Raji (cell line): ENCODE measurements around the gene SLX9.

ENCODE experiments used
- POLR2A ChIP-seq: IDR thresholded peaks from 2 replicates; pipeline ENCODE4 v1.6.1; 2011; ENCODE audit warnings: low read depth, low read length, control low read depth; ENCODE audit not compliant: insufficient read depth

SLX9 gene

GRCh38 chr21:44998086-44998620 is 58.3 kb downstream of the SLX9 start:
- TF ChIP-seq POLR2A: no peak

- no peak for TF ChIP-seq POLR2A
Measured at GRCh38 chr21:44998621-44999427, 59.0 kb downstream of the SLX9 start.

- no peak for TF ChIP-seq POLR2A
Measured at GRCh38 chr21:44999428-44999971, 59.7 kb downstream of the SLX9 start.

DNA sequence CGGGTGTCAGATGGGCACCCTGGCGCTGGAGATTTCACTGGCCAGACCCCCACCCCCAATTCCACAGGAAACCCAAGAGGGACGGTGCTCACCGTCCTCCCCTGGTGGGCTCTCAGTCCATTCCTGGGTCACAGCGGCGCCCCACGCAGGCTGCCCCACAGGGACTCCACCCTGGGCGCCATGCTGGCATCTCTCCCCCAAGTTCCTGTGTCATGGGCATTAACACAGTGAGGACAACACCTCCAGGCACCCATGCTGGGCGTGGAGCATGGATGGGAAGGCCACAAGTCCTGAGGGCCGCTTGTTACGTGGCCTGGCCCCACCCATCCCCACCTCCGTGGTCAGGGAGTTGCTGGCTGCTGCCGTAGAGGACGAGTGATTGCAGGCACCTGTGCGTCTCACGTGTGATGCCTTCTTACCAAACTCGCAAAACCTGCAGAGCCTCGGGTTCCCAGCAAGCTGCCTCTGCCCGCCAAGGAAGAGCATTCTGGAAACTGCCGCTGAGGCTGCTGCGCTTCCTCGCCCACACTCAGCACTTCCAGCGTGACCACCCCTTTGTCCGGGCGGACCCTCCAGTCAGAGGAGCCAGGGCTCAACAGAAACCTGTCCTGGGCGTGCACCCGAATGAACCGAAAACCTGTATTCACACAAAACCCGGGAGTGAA is 60.3 kb downstream of the SLX9 start:
- no peak for TF ChIP-seq POLR2A

DNA sequence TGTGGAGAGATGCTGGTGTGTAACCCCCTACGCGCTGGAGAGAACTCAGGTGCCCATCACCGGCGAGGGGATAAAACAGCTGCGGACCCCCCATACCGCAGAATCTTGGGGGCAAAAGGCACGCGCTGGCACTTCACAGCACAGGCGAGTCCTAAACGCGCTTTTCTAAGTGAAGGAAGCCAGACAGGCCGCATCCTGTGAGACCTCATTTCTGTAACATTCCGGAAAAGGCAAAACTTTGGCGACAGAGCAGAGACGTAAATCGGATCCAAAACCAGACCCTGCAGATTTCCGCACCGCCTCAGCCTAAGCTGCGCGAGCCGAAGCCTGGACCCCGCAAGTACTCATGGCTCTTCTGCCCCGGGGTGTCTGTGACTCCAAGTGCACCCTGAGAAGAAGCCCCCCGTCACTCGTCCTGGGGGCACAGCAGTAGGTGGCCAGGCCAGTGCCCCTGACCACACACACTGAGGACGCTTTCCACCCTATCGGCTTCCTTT is 60.9 kb downstream of the SLX9 start:
- TF ChIP-seq POLR2A: no peak

DNA sequence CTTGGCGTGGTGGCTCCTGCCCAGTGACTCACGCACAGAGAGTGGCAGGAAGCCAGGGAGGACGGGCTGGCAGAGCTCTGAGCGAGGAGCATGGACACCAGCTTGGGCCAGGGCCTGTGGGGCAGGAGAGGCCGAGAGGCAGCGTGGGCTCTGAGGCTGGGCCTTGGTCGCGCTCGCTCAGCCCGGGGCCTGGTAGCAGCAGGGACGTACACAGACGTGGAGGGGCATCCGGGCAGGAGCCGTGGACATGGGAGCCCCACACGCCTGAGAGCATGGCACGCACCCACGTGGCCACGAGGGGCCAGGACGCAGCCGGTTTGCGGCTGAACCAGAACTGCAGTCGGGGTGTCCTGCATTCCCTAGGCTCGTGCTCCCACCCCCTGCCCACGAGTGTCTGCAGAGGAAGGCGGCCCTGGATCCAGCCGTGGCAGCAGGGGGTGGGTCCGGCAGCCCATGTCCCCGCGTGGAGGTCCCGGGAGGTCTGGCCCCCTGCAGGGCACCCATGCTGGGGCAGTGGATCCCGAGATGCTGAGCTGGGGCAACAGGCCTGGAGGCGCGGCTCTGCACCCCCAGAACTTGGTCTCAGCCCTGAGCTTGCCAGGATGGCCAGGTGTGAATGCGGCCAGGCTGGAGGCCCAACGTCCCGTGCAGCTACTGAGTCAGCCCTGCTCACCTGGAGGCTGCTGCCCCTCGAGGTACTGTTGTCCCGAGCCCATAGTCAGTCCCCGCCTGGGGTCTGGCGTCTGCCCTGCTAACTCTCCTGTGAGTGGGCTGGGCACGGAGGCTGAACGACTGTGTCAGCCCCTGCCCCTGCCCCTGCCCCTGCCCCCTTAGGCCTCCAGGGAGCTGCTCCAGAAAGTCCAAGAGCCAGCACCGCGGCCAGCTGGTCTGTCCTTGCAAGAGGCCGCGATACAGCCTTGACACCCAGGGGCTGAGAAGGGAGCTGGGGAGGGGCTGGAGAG is 61.6 kb downstream of the SLX9 start:
- TF ChIP-seq POLR2A: no peak

DNA sequence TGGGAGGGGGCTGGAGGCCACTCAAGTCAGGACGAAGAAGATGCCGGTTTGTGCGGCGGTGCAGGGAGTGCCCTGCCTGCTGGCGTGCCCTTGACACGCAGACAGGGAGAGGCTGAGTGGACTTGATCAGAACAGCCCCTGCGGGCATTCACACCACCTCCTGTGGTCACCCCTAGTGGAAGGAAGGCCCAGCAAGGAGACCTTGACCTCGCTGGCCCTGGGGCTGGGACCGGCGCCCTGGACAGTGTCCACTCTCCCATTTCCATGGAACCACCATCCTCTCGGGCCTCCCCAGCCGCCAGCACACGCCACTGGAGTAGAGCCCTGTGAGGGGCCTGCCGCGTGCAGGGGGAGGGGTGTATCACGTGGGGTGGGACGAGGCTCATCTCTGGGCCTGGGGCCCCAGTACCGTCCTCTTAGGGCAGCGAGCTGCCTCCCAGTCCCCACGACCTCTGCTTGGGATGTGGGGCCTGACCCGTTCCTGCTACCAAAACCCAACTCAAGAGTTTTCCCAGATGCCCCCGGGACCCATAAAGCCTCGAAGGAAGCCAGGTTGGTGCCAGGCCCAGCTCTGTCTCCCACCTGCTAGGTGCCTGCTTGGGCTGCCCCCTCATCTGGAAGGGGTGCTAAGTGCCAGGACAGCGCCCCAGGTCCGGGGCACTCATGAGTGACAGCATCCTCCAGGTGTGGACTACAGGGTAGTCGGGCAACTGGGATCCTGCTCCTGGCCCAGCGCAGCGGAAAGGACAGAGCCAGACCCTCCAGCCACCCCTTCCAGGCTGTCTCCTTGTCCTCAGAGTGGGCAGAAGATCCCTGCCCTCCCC is 62.8 kb downstream of the SLX9 start:
- TF ChIP-seq POLR2A: no peak

DNA sequence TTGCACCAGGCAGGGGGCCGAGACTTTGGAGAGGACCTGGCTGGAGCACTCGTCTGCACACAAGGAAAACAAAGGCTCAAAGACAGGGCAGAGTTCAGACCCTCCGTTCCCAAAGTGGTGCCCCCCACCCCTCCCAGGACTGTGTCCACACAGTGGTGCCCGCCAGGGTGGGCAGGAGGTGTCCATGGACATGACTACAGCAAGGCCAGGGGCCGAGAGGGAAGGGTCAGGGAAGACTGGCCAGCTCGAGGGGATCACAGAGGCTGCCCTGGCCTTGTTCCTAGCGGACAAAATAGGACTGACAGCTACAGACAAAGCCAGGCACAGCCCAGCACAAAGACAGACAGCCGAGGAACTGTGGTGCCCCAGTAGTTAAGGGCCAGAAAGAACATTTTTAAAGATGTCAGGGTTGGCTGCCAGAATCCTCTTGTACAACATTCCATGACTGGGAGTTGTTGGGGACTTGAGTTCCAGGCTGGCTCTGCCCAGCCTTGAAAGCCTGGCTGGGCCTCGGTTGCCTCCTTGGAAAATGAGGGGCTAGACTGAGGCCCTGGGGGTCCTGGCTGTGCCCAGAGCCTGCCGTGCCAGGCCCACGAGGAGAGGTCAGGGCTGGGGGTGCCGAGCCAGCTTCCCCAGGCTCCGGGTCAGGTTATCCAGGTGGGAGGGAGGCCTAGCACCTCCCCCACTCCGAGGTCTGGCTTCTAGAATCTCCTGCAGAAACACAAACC is 63.7 kb downstream of the SLX9 start:
- no peak for TF ChIP-seq POLR2A

GRCh38 chr21:45004059-45004422 is 64.2 kb downstream of the SLX9 start:
- TF ChIP-seq POLR2A: no peak

GRCh38 chr21:45004481-45005247 is 64.8 kb downstream of the SLX9 start:
- no peak for TF ChIP-seq POLR2A

DNA sequence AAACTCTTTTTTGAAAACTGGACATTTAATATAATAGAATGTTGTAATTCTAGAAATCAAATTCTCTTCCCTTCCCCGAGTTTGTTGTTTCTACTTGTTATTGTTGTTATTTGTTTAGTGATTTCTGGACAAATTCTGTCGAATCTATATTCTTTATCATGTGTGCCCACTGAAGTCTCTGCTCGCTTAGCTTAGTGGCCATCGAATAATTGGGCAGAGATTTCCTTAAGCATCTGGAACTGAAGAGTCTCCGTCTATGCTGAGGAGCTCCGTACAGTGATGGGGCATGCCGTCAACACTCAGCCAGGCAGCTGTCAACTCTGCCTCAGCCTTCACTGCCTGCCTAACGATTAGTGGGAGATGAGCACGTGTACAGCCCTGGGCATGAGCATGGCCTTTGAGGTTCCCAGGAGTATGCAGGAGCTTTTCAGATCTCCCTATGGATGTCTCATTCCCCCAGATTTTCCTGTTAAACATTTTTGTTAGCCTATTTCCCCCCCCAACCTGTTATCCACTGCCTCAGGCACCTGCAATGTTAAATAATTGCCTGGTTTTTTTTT is 66.8 kb downstream of the SLX9 start:
- no peak for TF ChIP-seq POLR2A

DNA sequence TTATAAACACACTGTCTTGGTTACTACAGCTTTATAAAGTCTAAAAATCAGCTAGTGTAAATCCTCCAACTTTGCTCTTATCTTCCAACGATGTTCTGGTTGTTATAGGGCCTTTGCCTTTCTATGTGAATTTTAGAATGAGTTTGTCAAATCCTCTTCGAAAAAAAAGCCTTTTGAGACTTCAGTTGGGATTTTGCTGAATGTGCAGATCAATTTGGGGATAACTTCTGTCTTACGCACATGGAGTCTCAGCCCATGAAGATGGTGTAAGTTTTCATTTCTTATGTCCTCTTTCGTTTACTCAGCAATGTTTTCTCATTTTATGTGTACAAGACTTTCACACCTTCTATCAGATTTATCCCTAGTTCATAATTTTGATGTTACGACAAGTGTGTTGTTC is 69.8 kb downstream of the SLX9 start:
- TF ChIP-seq POLR2A: no peak
